Germinal center (tissue), 1 donor: ENCODE results near the gene RGS4.

ENCODE experiments used
- DNase-seq: peaks from one replicate; pipeline ENCODE4 v3.0.0; 2012; ENCODE audit warnings: mixed read lengths, low spot score

RGS4 gene

DNA sequence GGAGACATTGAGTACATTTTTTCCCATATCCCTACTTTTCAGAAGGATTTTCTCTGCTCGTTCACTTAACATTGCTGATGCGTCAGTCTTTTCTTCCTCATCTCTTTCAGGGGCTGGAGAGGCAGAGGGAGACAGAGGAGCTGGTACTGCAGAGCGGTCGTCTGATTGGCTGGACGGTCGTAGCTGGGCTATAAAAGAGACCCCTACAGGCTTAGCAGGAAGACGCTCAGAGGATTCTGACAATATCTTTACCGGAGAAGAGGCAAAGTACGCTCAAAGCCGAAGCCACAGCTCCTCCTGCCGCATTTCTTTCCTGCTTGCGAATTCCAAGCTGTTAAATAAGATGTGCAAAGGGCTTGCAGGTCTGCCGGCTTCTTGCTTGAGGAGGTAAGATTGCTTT is at the start of gene RGS4:
Gene RGS4, plus strand, starts transcription at position 220 of the 400 bp plus-strand sequence. Its CDS starts 124 bp downstream, at position 344.
- DNase-seq, result peak; percentile 4

- DNase-seq, result no peak
Observed at GRCh38 chr1:163022129-163022528, 47.0 kb upstream of the RGS4 start.

DNA sequence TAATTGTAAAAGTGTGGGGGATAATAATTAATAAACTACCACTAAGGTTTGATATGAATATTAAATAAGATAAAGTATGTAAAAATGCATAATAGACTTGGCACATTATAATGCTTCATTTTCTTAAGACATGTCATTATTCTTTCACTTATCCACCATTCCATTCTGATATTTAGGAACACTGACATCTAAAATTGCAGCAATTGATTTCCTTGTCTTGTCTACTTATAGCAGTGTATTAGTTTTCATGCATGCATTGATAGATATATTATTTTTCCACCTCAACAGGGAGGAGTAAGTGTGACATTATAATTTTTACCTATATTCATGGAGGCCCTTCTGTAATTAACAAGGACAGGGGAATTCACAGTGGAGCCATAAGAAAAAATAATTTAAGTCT is 41.6 kb upstream of the RGS4 start:
- DNase-seq, result no peak

DNA sequence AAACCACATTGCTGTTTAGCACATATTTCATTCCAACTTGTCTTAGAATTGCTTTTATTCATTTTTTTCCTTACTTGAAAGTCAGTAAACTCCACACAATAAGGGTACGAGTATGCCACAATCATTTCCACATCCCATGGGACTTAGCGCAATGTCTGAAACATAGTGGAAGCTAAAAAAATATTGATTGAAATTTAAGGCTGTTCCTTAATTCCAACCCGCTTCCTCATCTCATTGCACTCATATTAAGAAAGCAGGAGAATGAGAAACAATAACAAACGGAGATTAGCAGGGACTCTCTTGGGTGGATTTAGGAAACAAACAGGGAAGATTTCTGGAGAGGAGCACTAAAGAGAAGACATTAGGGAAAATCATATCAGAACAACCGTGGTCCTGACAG is 39.3 kb upstream of the RGS4 start:
- DNase-seq, result no peak

GRCh38 chr1:163035446-163036249 is 33.5 kb upstream of the RGS4 start:
- no peak for DNase-seq

DNA sequence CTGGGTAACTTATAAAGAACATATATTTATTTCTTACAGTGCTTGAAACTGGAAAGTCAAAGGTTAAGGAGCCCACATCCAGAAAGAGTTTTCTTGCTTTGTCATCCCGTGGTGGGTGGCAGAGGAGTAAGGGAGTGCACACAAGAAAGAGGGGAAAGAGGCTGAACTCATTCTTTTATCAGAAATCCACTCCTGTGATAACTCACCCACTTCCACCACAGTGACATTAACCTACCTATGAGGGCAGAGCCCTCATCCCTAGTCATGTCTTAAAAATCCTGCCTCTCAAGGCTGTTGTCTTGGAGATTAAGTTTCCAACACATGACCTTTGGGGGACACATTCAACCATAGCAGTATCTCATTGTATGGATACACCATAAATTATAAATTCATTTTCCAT is 32.5 kb upstream of the RGS4 start:
- no peak for DNase-seq

- no peak for DNase-seq
Observed at GRCh38 chr1:163038928-163039706, 30.0 kb upstream of the RGS4 start.

GRCh38 chr1:163039707-163040093 is 29.5 kb upstream of the RGS4 start:
- DNase-seq, result no peak

DNA sequence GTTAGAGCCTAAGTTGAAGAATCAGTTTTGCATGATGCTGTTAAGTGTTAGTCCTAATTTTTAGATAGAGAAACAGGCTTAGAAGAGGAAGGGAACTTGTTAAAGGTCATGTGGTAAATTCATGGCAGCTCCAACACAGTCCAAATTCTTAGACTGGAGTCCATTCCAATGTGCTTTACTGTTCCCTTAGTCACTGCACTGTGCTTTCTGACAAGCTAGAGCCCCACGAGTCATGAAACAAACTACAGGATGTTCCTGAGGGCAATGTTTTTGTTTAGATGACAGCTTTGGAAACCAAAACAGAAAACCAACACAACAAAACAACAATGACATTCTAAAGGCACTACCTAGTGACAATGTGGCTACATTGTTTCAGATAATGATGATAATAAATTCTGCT is 23.1 kb upstream of the RGS4 start:
- no peak for DNase-seq

- no peak for DNase-seq
Observed at GRCh38 chr1:163047951-163048659, 21.1 kb upstream of the RGS4 start.

DNA sequence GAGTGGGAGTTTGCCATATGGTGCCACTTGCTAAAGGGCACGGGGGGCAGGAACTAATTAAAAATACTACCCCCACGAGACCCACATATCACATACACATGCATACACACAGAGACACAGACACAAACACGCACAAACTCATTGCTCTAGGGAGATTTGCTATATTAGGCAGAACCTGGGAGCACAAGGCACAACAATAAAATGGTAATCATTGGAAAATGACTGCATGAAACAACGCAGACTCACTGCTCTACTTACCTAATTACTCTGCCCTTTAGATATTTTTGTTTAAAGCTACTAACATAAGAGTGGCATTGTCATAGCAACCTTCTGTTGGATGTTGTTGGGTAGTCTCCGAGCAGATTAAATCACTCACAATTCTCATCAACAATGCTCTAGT is 20.3 kb upstream of the RGS4 start:
- DNase-seq, result no peak

DNA sequence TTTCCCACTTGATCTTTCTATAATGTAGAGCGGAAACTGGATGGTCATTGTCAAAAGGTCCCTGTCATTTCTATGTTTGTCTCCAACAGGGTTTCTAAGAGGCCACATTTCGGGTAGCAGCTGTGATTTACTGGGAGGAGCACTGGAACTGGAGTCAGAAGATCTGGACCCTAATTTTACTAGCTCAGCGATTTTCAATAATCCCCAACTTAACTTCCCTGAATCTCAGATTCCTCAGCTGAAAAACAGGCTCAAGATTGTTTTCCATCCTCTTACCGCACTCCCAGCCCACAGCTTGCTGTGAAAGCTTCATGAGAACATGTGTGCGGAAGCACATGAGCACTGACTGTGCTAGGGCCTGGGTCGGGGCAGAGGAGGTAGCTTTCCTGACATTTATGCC is 19.9 kb upstream of the RGS4 start:
- DNase-seq, result no peak

DNA sequence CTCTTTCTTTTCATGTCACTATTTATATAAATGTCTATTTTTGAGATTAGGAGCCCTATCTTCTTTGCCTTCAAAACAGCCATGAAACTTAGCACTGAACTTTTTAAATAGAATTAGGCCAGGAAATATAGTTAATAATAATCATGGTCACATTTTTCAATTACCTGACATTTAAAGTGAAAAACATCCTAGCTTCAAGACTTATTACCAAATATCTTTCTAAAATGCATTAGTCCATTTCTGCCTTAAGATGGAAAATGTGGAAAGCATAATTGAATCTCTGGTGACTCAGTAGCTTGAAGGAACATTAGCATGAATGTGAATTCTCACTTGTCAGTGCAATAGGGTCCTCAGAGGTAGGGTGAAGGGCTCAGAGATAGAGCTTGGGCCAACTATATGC is 18.7 kb upstream of the RGS4 start:
- DNase-seq, result no peak

DNA sequence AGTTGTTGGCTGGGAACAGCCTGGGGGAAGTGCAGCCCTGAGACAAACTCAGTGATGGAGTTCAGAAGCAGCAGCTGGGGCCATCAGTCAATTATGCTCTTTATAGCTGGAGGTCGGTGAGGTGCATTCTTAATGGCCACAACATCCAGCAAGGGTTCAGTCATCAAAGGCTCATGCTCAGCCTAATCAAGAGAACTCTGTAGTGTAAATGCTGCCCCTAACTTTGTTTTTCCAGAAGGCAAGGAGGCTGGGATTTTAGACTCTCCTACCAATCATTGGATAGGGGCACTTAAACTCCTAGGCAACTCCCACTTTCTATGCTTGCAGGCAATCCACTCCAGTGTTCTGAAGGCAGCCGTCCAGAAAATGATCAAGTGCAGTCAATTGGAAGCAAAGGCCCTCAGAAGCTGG is 15.0 kb upstream of the RGS4 start:
- no peak for DNase-seq

- DNase-seq, result no peak
Observed at GRCh38 chr1:163055005-163055404, 14.2 kb upstream of the RGS4 start.

GRCh38 chr1:163055531-163055930 is 13.6 kb upstream of the RGS4 start:
- no peak for DNase-seq

DNA sequence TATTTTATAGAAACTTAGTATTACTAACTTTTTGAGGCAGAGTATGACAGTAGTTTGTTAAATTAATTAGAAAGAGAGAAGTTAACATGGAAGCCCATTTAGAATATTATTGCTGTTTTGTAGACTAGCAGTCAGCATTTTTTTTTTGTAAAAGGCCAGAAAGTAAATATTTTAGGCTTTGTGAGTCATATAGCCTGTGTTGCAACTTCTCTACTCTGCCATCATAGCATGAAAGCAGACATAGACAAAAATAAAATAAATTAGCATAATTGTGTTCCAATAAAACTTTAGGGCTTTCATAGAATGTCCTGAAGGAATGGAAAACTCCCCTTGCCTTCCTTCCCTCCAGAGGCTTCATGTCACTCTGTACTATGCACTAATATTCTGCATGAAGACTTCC is 12.3 kb upstream of the RGS4 start:
- no peak for DNase-seq

DNA sequence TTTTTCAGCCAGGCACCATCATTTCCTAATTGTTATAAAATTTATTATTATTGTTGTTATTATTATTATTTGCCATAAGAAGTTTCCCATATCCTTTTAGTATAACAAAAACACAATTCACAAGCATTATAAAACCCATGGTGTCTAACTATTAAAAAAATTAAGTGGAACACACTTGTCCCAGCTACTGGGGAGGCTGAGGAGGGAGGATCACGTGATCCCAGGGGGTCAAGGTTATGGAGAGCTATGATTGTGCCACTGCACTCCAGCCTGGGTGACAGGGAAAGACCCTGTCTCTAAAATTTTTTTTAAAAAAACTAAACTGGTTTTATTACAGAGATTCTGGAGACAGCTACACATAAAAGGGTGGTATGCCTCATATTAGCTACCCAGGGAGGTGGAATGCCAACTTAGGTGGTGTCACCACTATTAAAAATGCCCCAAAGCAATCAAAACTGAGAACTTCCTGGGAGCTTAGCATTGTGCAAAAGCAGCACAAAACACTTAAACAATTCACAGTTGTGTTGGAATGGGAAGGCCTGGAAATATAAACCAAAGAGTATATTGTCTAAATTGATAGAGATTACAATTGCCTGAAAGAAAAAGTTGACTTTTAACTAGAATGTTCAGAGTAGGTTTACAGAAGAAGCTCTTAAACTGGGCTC is 8.7 kb upstream of the RGS4 start:
- no peak for DNase-seq

- DNase-seq, result no peak
Observed at GRCh38 chr1:163063143-163063542, 6.0 kb upstream of the RGS4 start.

GRCh38 chr1:163063610-163064009 is 5.6 kb upstream of the RGS4 start:
- DNase-seq, result no peak

DNA sequence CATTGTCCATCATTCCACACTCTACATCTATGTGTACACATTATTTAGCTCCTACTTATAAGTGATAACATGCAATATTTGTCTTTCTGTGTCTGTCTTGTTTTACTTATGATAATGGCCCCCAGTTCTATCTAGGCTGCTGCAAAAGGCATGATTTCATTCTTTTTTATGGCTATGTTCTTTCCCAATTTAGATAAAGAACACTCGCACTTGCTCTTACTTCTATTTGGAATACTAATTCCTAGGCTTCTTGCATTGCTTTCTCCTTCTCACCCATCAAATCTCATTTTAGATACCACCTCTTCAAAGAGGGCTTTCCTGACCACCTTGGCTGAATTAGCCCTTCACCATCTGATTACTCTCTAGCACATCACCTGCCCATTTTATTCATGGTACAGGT is 3.0 kb upstream of the RGS4 start:
- no peak for DNase-seq

- DNase-seq, result no peak
Observed at GRCh38 chr1:163066686-163067085, 2.5 kb upstream of the RGS4 start.
